Endothelial cell of umbilical vein (primary cell): Measurements from ENCODE around the gene CPED1. TPM values are rescaled to one million over a fixed set of nuclear protein-coding genes. Genes with fewer than 3 reads are reported as not detected.

Experiments used
- BruUV-seq: library from RNA; stranded (reverse); fragments of 400-500 nt; replicated peaks from 2 replicates; lab custom pipeline; 2021; lab: Mats Ljungman, UMichigan
- CTCF ChIA-PET: fragments of 300-600, 350-600 bp; sonication (Branson Sonifier 250); formaldehyde crosslinking; loops from one replicate; lab custom pipeline; 2021; ENCODE audit warnings: antibody characterized with exemption, inconsistent platforms; lab: Charles Lee
- POLR2A ChIA-PET: fragments of 300-600, 350-600 bp; sonication (Branson Sonifier 250); formaldehyde crosslinking; loops from one replicate; lab custom pipeline; 2021; ENCODE audit warnings: antibody characterized with exemption, inconsistent platforms; lab: Charles Lee
- DNase-seq: peaks from one replicate; pipeline ENCODE4 v3.0.0-alpha.2; 2011; ENCODE audit warnings: low read depth, low spot score
- FAIRE-seq: peaks from 2 replicates; lab custom pipeline; 2011; peaks lifted over from hg19 to GRCh38; lab: Jason Lieb, UNC
- H2AFZ ChIP-seq: 2 replicates; pipeline ENCODE4 v1.6.0; 2012; ENCODE audit warnings: low read depth, low read length, control low read depth, inconsistent platforms
- H3K27ac ChIP-seq: 2 replicates; pipeline ENCODE4 v1.5.1; 2011; ENCODE audit warnings: low read depth, mild to moderate bottlenecking, control low read depth, low read length, moderate library complexity; ENCODE audit not compliant: insufficient read depth
- H3K27me3 ChIP-seq, 2 experiments: 2 replicates each; pipeline versions ENCODE4 v1.6.0 to v1.6.1; 2011; ENCODE audit warnings: low read length in 2 of 2, mixed read lengths in 1 of 2; ENCODE audit not compliant: control insufficient read depth in 2 of 2, insufficient read depth in 2 of 2
- H3K36me3 ChIP-seq, 2 experiments: 2 replicates in 1 of 2; 3 replicates in 1 of 2; pipeline ENCODE4 v1.5.1; 2011; ENCODE audit warnings: low read length in 2 of 2, mild to moderate bottlenecking in 1 of 2, moderate library complexity in 1 of 2; ENCODE audit not compliant: control insufficient read depth in 2 of 2, insufficient read depth in 2 of 2; ENCODE audit errors: extremely low read depth in 1 of 2
- H3K4me1 ChIP-seq: 3 replicates; pipeline ENCODE4 v1.5.1; 2011; ENCODE audit warnings: mild to moderate bottlenecking, low read length; ENCODE audit not compliant: control insufficient read depth, insufficient read depth; ENCODE audit errors: extremely low read depth
- H3K4me2 ChIP-seq: 2 replicates; pipeline ENCODE4 v1.6.1; 2011; ENCODE audit warnings: low read length, control low read depth, mixed read lengths; ENCODE audit not compliant: insufficient read depth
- H3K4me3 ChIP-seq, 3 experiments: fragments of 200-600 bp in 1 of 3; sonication (generic), shearing (Covaris generic) in 1 of 3; replicated peaks in 1 of 3; 2 replicates each; pipeline ENCODE4 v1.5.1; 2011 to 2016; ENCODE audit warnings: control low read depth in 3 of 3, low read length in 3 of 3, mild to moderate bottlenecking in 2 of 3, inconsistent platforms in 1 of 3, low read depth in 1 of 3, moderate library complexity in 1 of 3; ENCODE audit not compliant: insufficient read depth in 1 of 3
- H3K79me2 ChIP-seq: 2 replicates; pipeline ENCODE4 v1.6.0; 2012; ENCODE audit warnings: low read length, inconsistent platforms; ENCODE audit not compliant: control insufficient read depth, insufficient read depth
- H3K9ac ChIP-seq: replicated peaks from 2 replicates; pipeline ENCODE3; 2011; ENCODE audit warnings: low read length, control low read depth; ENCODE audit not compliant: insufficient read depth; ENCODE audit errors: extremely low read depth
- H3K9me1 ChIP-seq: replicated peaks from 3 replicates; pipeline ENCODE4 v1.6.0; 2011; ENCODE audit warnings: mild to moderate bottlenecking, low read length; ENCODE audit not compliant: control insufficient read depth, insufficient read depth; ENCODE audit errors: extremely low read depth
- H3K9me3 ChIP-seq: replicated peaks from 2 replicates; pipeline ENCODE4 v1.5.1; 2012; ENCODE audit warnings: low read length, inconsistent platforms; ENCODE audit not compliant: control insufficient read depth, insufficient read depth
- H4K20me1 ChIP-seq: replicated peaks from 2 replicates; pipeline ENCODE3; 2011; ENCODE audit warnings: mild to moderate bottlenecking, low read length; ENCODE audit not compliant: control insufficient read depth, insufficient read depth; ENCODE audit errors: extremely low read depth
- CTCF ChIP-seq, 2 donors: IDR thresholded peaks; 1 replicate in 1 of 2; 2 replicates in 1 of 2; pipeline ENCODE4 v1.5.1; 2011; ENCODE audit warnings: low read length in 2 of 2, mild to moderate bottlenecking in 2 of 2, moderate library complexity in 2 of 2, control low read depth in 1 of 2, inconsistent platforms in 1 of 2, low read depth in 1 of 2; ENCODE audit not compliant: insufficient read depth in 1 of 2; ENCODE audit errors: extremely low read depth in 1 of 2
- GATA2 ChIP-seq: IDR thresholded peaks from 2 replicates; pipeline ENCODE4 v1.7.0; 2011; ENCODE audit warnings: low read depth, mild to moderate bottlenecking, moderate library complexity, mixed read lengths, low read length; ENCODE audit not compliant: insufficient read length, insufficient read depth
- JUN ChIP-seq: IDR thresholded peaks from 2 replicates; pipeline ENCODE4 v1.6.1; 2011; ENCODE audit warnings: borderline replicate concordance, low read depth; ENCODE audit not compliant: insufficient read length, insufficient read depth
- MAX ChIP-seq: IDR thresholded peaks from 2 replicates; pipeline ENCODE4 v1.6.1; 2011; ENCODE audit not compliant: insufficient read depth, insufficient read length
- MYC ChIP-seq: IDR thresholded peaks from one replicate; pipeline ENCODE4 v1.6.1; 2011; ENCODE audit warnings: mild to moderate bottlenecking, low read depth, low read length
- POLR2AphosphoS5 ChIP-seq: IDR thresholded peaks from 2 replicates; pipeline ENCODE4 v1.6.1; 2012; ENCODE audit warnings: low read depth, mild to moderate bottlenecking, control low read depth, low read length, moderate library complexity; ENCODE audit not compliant: insufficient read depth
- dilution Hi-C: fragments of 300-500 bp; cut with MboI; formaldehyde crosslinking; loops from one replicate; pipeline ENCODE4 v1.15.0; 2019; ENCODE audit warnings: low sequenced_read_pairs; ENCODE audit not compliant: extremely low pct_ligation_motif_present
- intact Hi-C: fragments of 100-400 bp; cut with micrococcal nuclease; formaldehyde crosslinking; loops from one replicate; pipeline ENCODE4 v1.10.0; 2022
- polyA plus RNA-seq, 4 experiments: library from polyadenylated mRNA; depleted of rRNA in 3 of 4; stranded (reverse) in 3 of 4; unstranded in 1 of 4; fragments of >200 nt; gene quantifications; 2 replicates each; pipeline versions ENCODE4 v1.2.1 to v1.2.3, GENCODE V29; 2011 to 2012; ENCODE audit warnings: missing spikeins in 1 of 4
- total RNA-seq: library from RNA; stranded (reverse); gene quantifications from 2 replicates; pipeline ENCODE4 v1.2.3, GENCODE V29; 2021

The CPED1 gene
- total and polyA plus RNA-seq, 2 donors (not counting 3 experiments of a cell fraction or from before 2014, with no cell fraction given) = 0.22 to 3.0 TPM

- no peaks in the 10 kb centered on the region for H3K27me3 ChIP-seq
- no peak overlapping the region for H3K4me3 ChIP-seq
- no peaks in the 10 kb centered on the region for H3K9me3 ChIP-seq
- no peaks in the 10 kb centered on the region for H3K4me1 ChIP-seq
- ChIA-PET CTCF (no interaction called here), POLR2A (no interaction called here)
- no peaks in the 10 kb centered on the region for H4K20me1 ChIP-seq
- no peak overlapping the region for H3K27ac ChIP-seq
- no peaks in the 10 kb centered on the region for H3K9me1 ChIP-seq
- dilution Hi-C loops = no loop called here
- FAIRE-seq (no peak), DNase-seq (no peak)
- H3K36me3 ChIP-seq = no peaks in the 10 kb centered on the region
- no peaks in the 10 kb centered on the region for H3K79me2 ChIP-seq
- intact Hi-C loops = no loop called here
- H3K9ac ChIP-seq = no peak overlapping the region
- BruUV-seq = no TSS peak
- no peak overlapping the region for H3K4me2 ChIP-seq
- no peak overlapping the region for H2AFZ ChIP-seq
- no peak for TF ChIP-seq JUN
- no peak for TF ChIP-seq GATA2
- no peak for TF ChIP-seq CTCF (IDR thresholded peaks at IDR 0.05; ENCODE audit: extremely low read depth in 1 of 2, insufficient read depth in 1 of 2, low read depth in 1 of 2, low read length in 2 of 2)
- no peak for TF ChIP-seq POLR2AphosphoS5
- no peak for TF ChIP-seq MAX
Measured at GRCh38 chr7:121228779-121229178, 240.3 kb downstream of the CPED1 start.

GRCh38 chr7:121235201-121235600, 246.7 kb downstream of the CPED1 start:
- no peak for TF ChIP-seq MYC
- intact Hi-C loops = loop anchor here (10.0 kb wide), 1 partner anchor 760 kb away; no protein-coding TSS in a partner anchor
- dilution Hi-C loops = no loop called here
- no TSS peak for BruUV-seq
- Histone ChIP-seq H3K36me3 (no peaks in the 10 kb centered on the region), H3K27ac (no peak overlapping the region), H3K9me1 (no peaks in the 10 kb centered on the region), H2AFZ (no peak overlapping the region), H3K4me1 (no peaks in the 10 kb centered on the region), H3K9ac (no peak overlapping the region), H3K4me2 (no peak overlapping the region), H4K20me1 (no peaks in the 10 kb centered on the region), H3K4me3 (no peak overlapping the region), H3K27me3 (no peaks in the 10 kb centered on the region), H3K9me3 (no peaks in the 10 kb centered on the region), H3K79me2 (no peaks in the 10 kb centered on the region)
- no peak for DNase-seq
- CTCF ChIA-PET = no interaction called here
- POLR2A ChIA-PET = no interaction called here
- no peak for FAIRE-seq
